GM18508 (cell line): ENCODE measurements around the gene LSM4.
A peak's percentile ranks its signal among the peaks of the same experiment; 100 is the strongest.

Source experiments
- ATAC-seq: cut with Tn5 transposase; IDR thresholded peaks from one replicate; pipeline ENCODE4 v1.9.1; 2021; ENCODE audit warnings: moderate number of reproducible peaks; ENCODE audit not compliant: insufficient read depth, unreplicated experiment

The LSM4 gene

GRCh38 chr19:18294467-18294864 is 28.4 kb downstream of the LSM4 start:
- no peak for ATAC-seq

- no peak for ATAC-seq
Observed at GRCh38 chr19:18293642-18294466, 29.0 kb downstream of the LSM4 start.

GRCh38 chr19:18292810-18293641 is 29.9 kb downstream of the LSM4 start:
- ATAC-seq = no peak

- no peak for ATAC-seq
Observed at GRCh38 chr19:18292462-18292809, 30.4 kb downstream of the LSM4 start.

- ATAC-seq = no peak
Observed at GRCh38 chr19:18291590-18292461, 31.1 kb downstream of the LSM4 start.

GRCh38 chr19:18291019-18291524 is 31.8 kb downstream of the LSM4 start:
- ATAC-seq = no peak

GRCh38 chr19:18290302-18291018 is 32.4 kb downstream of the LSM4 start:
- ATAC-seq = no peak

- no peak for ATAC-seq
Observed at GRCh38 chr19:18289471-18290301, 33.2 kb downstream of the LSM4 start.

- no peak for ATAC-seq
Observed at GRCh38 chr19:18287836-18288772, 34.8 kb downstream of the LSM4 start.

- ATAC-seq = no peak
Observed at GRCh38 chr19:18286973-18287635, 35.8 kb downstream of the LSM4 start.

GRCh38 chr19:18284712-18285360 is 38.0 kb downstream of the LSM4 start:
- no peak for ATAC-seq

- no peak for ATAC-seq
Observed at GRCh38 chr19:18283338-18283737, 39.5 kb downstream of the LSM4 start.

- no peak for ATAC-seq
Observed at GRCh38 chr19:18282788-18283141, 40.1 kb downstream of the LSM4 start.

- peak; percentile 14 for ATAC-seq
Observed at GRCh38 chr19:18282021-18282787, 40.7 kb downstream of the LSM4 start.

GRCh38 chr19:18281082-18282020 is 41.5 kb downstream of the LSM4 start, which contains the start of gene JUND:
JUND (minus strand) TSS chr19:18281622; CDS start chr19:18281484, 138 bp downstream.
- ATAC-seq = peak; percentile 41
